NCI-H345 treated with DMSO at 0.1 percent for 48 hours (cell line): ENCODE measurements around the gene SULT1A2.
"Not testable (repeated sequence)": the region's sequence is repeated elsewhere in the genome, so short reads cannot be mapped to it uniquely, and the experiment has no call there.

Experiments
- DNase-seq: peaks from one replicate; lab custom pipeline; 2025; ENCODE audit not compliant: unreplicated experiment; lab: John Stamatoyannopoulos, UW

Gene SULT1A2

GRCh38 chr16:28561557-28562187 is 35.2 kb downstream of the SULT1A2 start:
- DNase-seq, result no peak

GRCh38 chr16:28558456-28558855 is 38.4 kb downstream of the SULT1A2 start:
- no peak for DNase-seq

- DNase-seq, result no peak
Observed at GRCh38 chr16:28556914-28557320, 39.9 kb downstream of the SULT1A2 start.

GRCh38 chr16:28555561-28555960 is 41.3 kb downstream of the SULT1A2 start:
- DNase-seq, result no peak

- no peak for DNase-seq
Observed at GRCh38 chr16:28554634-28555423, 42.0 kb downstream of the SULT1A2 start.

- peak; percentile 86 for DNase-seq
Observed at GRCh38 chr16:28553776-28554633, 42.8 kb downstream of the SULT1A2 start, which contains the start of gene SGF29. Gene SGF29, plus strand, starts transcription at chr16:28553920. Its CDS starts 27,150 bp downstream, at chr16:28581070.

- DNase-seq, result no peak
Observed at GRCh38 chr16:28549301-28549899, 47.5 kb downstream of the SULT1A2 start.

- no peak for DNase-seq
Observed at GRCh38 chr16:28548306-28548802, 48.5 kb downstream of the SULT1A2 start.

- DNase-seq, result no peak
Observed at GRCh38 chr16:28546626-28547025, 50.2 kb downstream of the SULT1A2 start.

GRCh38 chr16:28545964-28546363 is 50.9 kb downstream of the SULT1A2 start:
- not testable (repeated sequence) for DNase-seq

GRCh38 chr16:28544998-28545397 is 51.9 kb downstream of the SULT1A2 start:
- no peak for DNase-seq

GRCh38 chr16:28543072-28543471 is 53.8 kb downstream of the SULT1A2 start:
- no peak for DNase-seq

- DNase-seq, result no peak
Observed at GRCh38 chr16:28542646-28543045, 54.2 kb downstream of the SULT1A2 start.
